Panc1 (cell line): ENCODE results near the gene MUCL3. TPM values are rescaled to one million over a fixed set of nuclear protein-coding genes. Genes with fewer than 3 reads are reported as not detected.

Source experiments
- ATAC-seq: fragments of 200-7000 bp; cut with Tn5 transposase; 2 replicates; pipeline ENCODE4 v1.9.1; 2020; ENCODE audit warnings: mild to moderate bottlenecking, moderate library complexity
- BruUV-seq: library from RNA; stranded (reverse); fragments of 400-500 nt; replicated peaks from 2 replicates; lab custom pipeline; 2021; lab: Mats Ljungman, UMichigan
- CTCF ChIA-PET: fragments of 300-600 bp; sonication (Branson Sonifier 250); formaldehyde crosslinking; loops from one replicate; lab custom pipeline; 2022; ENCODE audit warnings: antibody characterized with exemption; lab: Charles Lee
- POLR2A ChIA-PET: fragments of 300-600 bp; sonication (Branson Sonifier 250); formaldehyde crosslinking; loops from one replicate; lab custom pipeline; 2022; ENCODE audit warnings: antibody characterized with exemption; lab: Charles Lee
- DNase-seq: peaks from one replicate; pipeline ENCODE4 v3.0.0-alpha.2; 2010; ENCODE audit warnings: low read depth, low spot score
- H3K27ac ChIP-seq: 2 replicates; pipeline ENCODE4 v1.5.1; 2011; ENCODE audit warnings: mild to moderate bottlenecking, low read length, inconsistent platforms
- H3K27me3 ChIP-seq: fragments of 200-500 bp; sonication (Bioruptor generic); 2 replicates; pipeline ENCODE4 v1.6.0; 2014; ENCODE audit warnings: low read length, inconsistent platforms; ENCODE audit not compliant: control insufficient read depth, insufficient read depth
- H3K36me3 ChIP-seq: fragments of 200-500 bp; sonication (Bioruptor generic); 2 replicates; pipeline ENCODE4 v1.5.1; 2014; ENCODE audit warnings: inconsistent platforms, mild to moderate bottlenecking, low read length, moderate library complexity; ENCODE audit not compliant: control insufficient read depth, insufficient read depth
- H3K4me1 ChIP-seq: 2 replicates; pipeline ENCODE4 v1.5.1; 2011; ENCODE audit warnings: inconsistent platforms, mild to moderate bottlenecking, low read length, moderate library complexity; ENCODE audit not compliant: control insufficient read depth, insufficient read depth
- H3K4me3 ChIP-seq, 2 experiments: 2 replicates each; pipeline ENCODE4 v1.5.1; 2011 to 2012; ENCODE audit warnings: low read depth in 2 of 2, low read length in 2 of 2, mild to moderate bottlenecking in 2 of 2, inconsistent platforms in 1 of 2, moderate library complexity in 1 of 2
- H3K9me3 ChIP-seq: fragments of 200-500 bp; sonication (Bioruptor generic); 2 replicates; pipeline ENCODE4 v1.5.1; 2014; ENCODE audit warnings: low read depth, mild to moderate bottlenecking, inconsistent platforms, low read length, moderate library complexity; ENCODE audit not compliant: control insufficient read depth, insufficient read depth
- POLR2AphosphoS5 ChIP-seq: IDR thresholded peaks from 2 replicates; pipeline ENCODE4 v1.6.1; 2012; ENCODE audit warnings: mild to moderate bottlenecking, low read depth, low read length, moderate library complexity
- REST ChIP-seq, 2 experiments: IDR thresholded peaks; 2 replicates each; pipeline ENCODE4 v1.6.1; 2011 to 2012; ENCODE audit warnings: low read depth in 2 of 2, control low read depth in 1 of 2, low read length in 1 of 2, mild to moderate bottlenecking in 1 of 2, moderate library complexity in 1 of 2; ENCODE audit not compliant: insufficient read depth in 1 of 2
- SIN3A ChIP-seq: IDR thresholded peaks from 2 replicates; pipeline ENCODE4 v1.6.1; 2012; ENCODE audit warnings: low read depth, mild to moderate bottlenecking, low read length, moderate library complexity, borderline replicate concordance; ENCODE audit not compliant: insufficient read depth
- TCF7L2 ChIP-seq: IDR thresholded peaks from 2 replicates; pipeline ENCODE4 v1.6.1; 2011; ENCODE audit warnings: mild to moderate bottlenecking, low read depth, low read length, inconsistent platforms
- in situ Hi-C: cut with HindIII; loops from 2 replicates; pipeline ENCODE4 v1.10.0; 2016; ENCODE audit warnings: low sequenced_read_pairs, low pct_unique_long_range_greater_than_20kb
- intact Hi-C: fragments of 100-400 bp; cut with micrococcal nuclease; formaldehyde crosslinking; loops from one replicate; pipeline ENCODE4 v1.10.0; 2022; ENCODE audit not compliant: unreplicated experiment
- total RNA-seq: library from RNA; stranded (reverse); gene quantifications from one replicate; pipeline ENCODE4 v1.2.1, GENCODE V29; 2021; ENCODE audit not compliant: unreplicated experiment
- TF ChIP-seq, protein P1 (sequence below): fragments of 450-650 bp; IDR thresholded peaks from 2 replicates; pipeline ENCODE4 v1.5.1; 2017; ENCODE audit warnings: mild to moderate bottlenecking

Gene MUCL3
- total RNA-seq, 1 experiment from 2014 or later: not detected

GRCh38 chr6:30917487-30917886 lies 23.3 kb upstream of the MUCL3 start:
- no peak for ATAC-seq
- no TSS peak for BruUV-seq
- H3K36me3 ChIP-seq: no peaks in the 10 kb centered on the region; the same call in 1 of the 2 replicates
- peaks cover 14% of the 10 kb centered on the region for H3K4me1 ChIP-seq
- H3K27ac ChIP-seq: no peak overlapping the region
- no peak for DNase-seq
- intact Hi-C loops: no loop called here
- no peak overlapping the region for H3K4me3 ChIP-seq
- in situ Hi-C loops: no loop called here
- no peaks in the 10 kb centered on the region for H3K9me3 ChIP-seq
- POLR2A ChIA-PET: interaction anchor here (0.6 kb wide), 1 partner anchor 174 kb away, joined by 4 read pairs; no protein-coding TSS in a partner anchor
- no peaks in the 10 kb centered on the region for H3K27me3 ChIP-seq
- TF ChIP-seq TCF7L2 (no peak), SIN3A (no peak), POLR2AphosphoS5 (no peak), REST (IDR thresholded peaks at IDR 0.05; ENCODE audit: insufficient read depth in 1 of 2, low read depth in 2 of 2, low read length in 1 of 2) (no peak)
- TF ChIP-seq, protein P1, sequence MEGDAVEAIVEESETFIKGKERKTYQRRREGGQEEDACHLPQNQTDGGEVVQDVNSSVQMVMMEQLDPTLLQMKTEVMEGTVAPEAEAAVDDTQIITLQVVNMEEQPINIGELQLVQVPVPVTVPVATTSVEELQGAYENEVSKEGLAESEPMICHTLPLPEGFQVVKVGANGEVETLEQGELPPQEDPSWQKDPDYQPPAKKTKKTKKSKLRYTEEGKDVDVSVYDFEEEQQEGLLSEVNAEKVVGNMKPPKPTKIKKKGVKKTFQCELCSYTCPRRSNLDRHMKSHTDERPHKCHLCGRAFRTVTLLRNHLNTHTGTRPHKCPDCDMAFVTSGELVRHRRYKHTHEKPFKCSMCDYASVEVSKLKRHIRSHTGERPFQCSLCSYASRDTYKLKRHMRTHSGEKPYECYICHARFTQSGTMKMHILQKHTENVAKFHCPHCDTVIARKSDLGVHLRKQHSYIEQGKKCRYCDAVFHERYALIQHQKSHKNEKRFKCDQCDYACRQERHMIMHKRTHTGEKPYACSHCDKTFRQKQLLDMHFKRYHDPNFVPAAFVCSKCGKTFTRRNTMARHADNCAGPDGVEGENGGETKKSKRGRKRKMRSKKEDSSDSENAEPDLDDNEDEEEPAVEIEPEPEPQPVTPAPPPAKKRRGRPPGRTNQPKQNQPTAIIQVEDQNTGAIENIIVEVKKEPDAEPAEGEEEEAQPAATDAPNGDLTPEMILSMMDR: no peak
- CTCF ChIA-PET: no interaction called here

GRCh38 chr6:30918670-30919069 lies 22.1 kb upstream of the MUCL3 start:
- CTCF ChIA-PET: interaction anchor here (0.6 to 1.1 kb wide), 2 partner anchors 161 to 169 kb away, joined by 3 to 6 read pairs; no protein-coding TSS in a partner anchor

More at GRCh38 chr6:30918670-30919069, 22.1 kb upstream of the MUCL3 start:
- Histone ChIP-seq H3K27ac (no peak overlapping the region), H3K9me3 (no peaks in the 10 kb centered on the region), H3K36me3 (no peaks in the 10 kb centered on the region; the same call in 1 of the 2 replicates), H3K4me3 (no peak overlapping the region), H3K27me3 (no peaks in the 10 kb centered on the region), H3K4me1 (peaks cover 10% of the 10 kb centered on the region)
- ATAC-seq (no peak), DNase-seq (no peak)
- POLR2A ChIA-PET: no interaction called here
- in situ Hi-C loops: no loop called here
- TF ChIP-seq POLR2AphosphoS5 (no peak), REST (IDR thresholded peaks at IDR 0.05; ENCODE audit: insufficient read depth in 1 of 2, low read depth in 2 of 2, low read length in 1 of 2) (no peak), SIN3A (no peak), TCF7L2 (no peak)
- TF ChIP-seq, protein P1: no peak
- intact Hi-C loops: no loop called here
- BruUV-seq: no TSS peak
